GM19467 (cell line): ENCODE results near the gene NFATC3.

Experiments used
- ATAC-seq: cut with Tn5 transposase; IDR thresholded peaks from one replicate; pipeline ENCODE4 v1.9.1; 2021; ENCODE audit warnings: mild to moderate bottlenecking, moderate library complexity; ENCODE audit not compliant: unreplicated experiment

The NFATC3 gene

GRCh38 chr16:68228652-68229051, 143.5 kb downstream of the NFATC3 start:
- ATAC-seq = no peak

GRCh38 chr16:68229431-68230175, 144.4 kb downstream of the NFATC3 start:
- no peak for ATAC-seq

GRCh38 chr16:68230176-68230571, 145.0 kb downstream of the NFATC3 start:
- ATAC-seq = no peak

- no peak for ATAC-seq
Measured at GRCh38 chr16:68230956-68231355, 145.8 kb downstream of the NFATC3 start.

GRCh38 chr16:68231384-68232136, 146.4 kb downstream of the NFATC3 start:
- no peak for ATAC-seq

GRCh38 chr16:68232335-68232734, 147.2 kb downstream of the NFATC3 start:
- no peak for ATAC-seq

- ATAC-seq = no peak
Measured at GRCh38 chr16:68233085-68233834, 148.1 kb downstream of the NFATC3 start.

- no peak for ATAC-seq
Measured at GRCh38 chr16:68233835-68234187, 148.6 kb downstream of the NFATC3 start.

- no peak for ATAC-seq
Measured at GRCh38 chr16:68234188-68235107, 149.3 kb downstream of the NFATC3 start.

- no peak for ATAC-seq
Measured at GRCh38 chr16:68235108-68235886, 150.1 kb downstream of the NFATC3 start.

- ATAC-seq = no peak
Measured at GRCh38 chr16:68235887-68236136, 150.6 kb downstream of the NFATC3 start, which contains the start of gene ESRP2. TSS of gene ESRP2 (minus strand) at chr16:68236127. CDS start at chr16:68236045, 82 bp downstream.

GRCh38 chr16:68236137-68236825, 151.1 kb downstream of the NFATC3 start:
- no peak for ATAC-seq

- ATAC-seq = no peak
Measured at GRCh38 chr16:68236826-68237242, 151.7 kb downstream of the NFATC3 start.

GRCh38 chr16:68237243-68238028, 152.3 kb downstream of the NFATC3 start:
- peak; percentile 80 for ATAC-seq

- ATAC-seq = peak; percentile 24
Measured at GRCh38 chr16:68238029-68238345, 152.8 kb downstream of the NFATC3 start.

- ATAC-seq = no peak
Measured at GRCh38 chr16:68242085-68242484, 156.9 kb downstream of the NFATC3 start.

- ATAC-seq = no peak
Measured at GRCh38 chr16:68242926-68243858, 158.0 kb downstream of the NFATC3 start.

GRCh38 chr16:68244481-68244902, 159.3 kb downstream of the NFATC3 start:
- no peak for ATAC-seq
